IMR-90 (cell line): ENCODE results near the gene ZNF169. TPM values are rescaled to one million over a fixed set of nuclear protein-coding genes. Genes with fewer than 3 reads are reported as not detected.

Experiments used
- ATAC-seq: fragments of 200-7000 bp; cut with Tn5 transposase; 2 replicates; pipeline ENCODE4 v1.9.1; 2020; ENCODE audit warnings: low read depth, mild to moderate bottlenecking, moderate library complexity
- BruUV-seq: library from RNA; stranded (reverse); fragments of 400-500 nt; replicated peaks from 2 replicates; lab custom pipeline; 2021; lab: Mats Ljungman, UMichigan
- CTCF ChIA-PET: fragments of 300-600 bp; formaldehyde crosslinking; extraction: SDS; loops from one replicate; lab custom pipeline; 2021; ENCODE audit warnings: antibody characterized with exemption; lab: Yijun Ruan, JAX
- POLR2A ChIA-PET: fragments of 300-600 bp; sonication (Branson Sonifier 250); formaldehyde crosslinking; loops from one replicate; lab custom pipeline; 2022; ENCODE audit warnings: antibody characterized with exemption; ENCODE audit not compliant: unreplicated experiment; lab: Charles Lee
- DNase-seq: peaks from one replicate; pipeline ENCODE4 v3.0.0; 2013
- H2AFZ ChIP-seq: replicated peaks from 2 replicates; pipeline ENCODE3; 2013; ENCODE audit warnings: low read length, mild to moderate bottlenecking; ENCODE audit not compliant: poor library complexity
- H2AK5ac ChIP-seq: 2 replicates; pipeline ENCODE4 v1.6.1; 2013; ENCODE audit warnings: low read depth, low read length, inconsistent platforms
- H2AK9ac ChIP-seq: replicated peaks from 2 replicates; pipeline ENCODE3; 2013; ENCODE audit warnings: mild to moderate bottlenecking, low read depth, low read length, moderate library complexity; ENCODE audit not compliant: poor library complexity
- H2BK120ac ChIP-seq: 2 replicates; pipeline ENCODE4 v1.6.1; 2013; ENCODE audit warnings: low read depth, low read length, inconsistent platforms
- H2BK15ac ChIP-seq: 3 replicates; pipeline ENCODE4 v1.6.1; 2013; ENCODE audit warnings: low read depth, low read length, inconsistent platforms
- H2BK20ac ChIP-seq: 2 replicates; pipeline ENCODE4 v1.6.1; 2013; ENCODE audit warnings: low read depth, mild to moderate bottlenecking, inconsistent platforms, low read length, moderate library complexity
- H2BK5ac ChIP-seq: 2 replicates; pipeline ENCODE4 v1.6.1; 2013; ENCODE audit warnings: mild to moderate bottlenecking, low read depth, low read length, inconsistent platforms; ENCODE audit not compliant: poor library complexity, severe bottlenecking
- H3K14ac ChIP-seq: replicated peaks from 2 replicates; pipeline ENCODE4 v1.6.1; 2013; ENCODE audit warnings: low read depth, low read length, inconsistent platforms
- H3K18ac ChIP-seq: 2 replicates; pipeline ENCODE4 v1.6.1; 2013; ENCODE audit warnings: low read depth, low read length, control low read depth
- H3K23ac ChIP-seq: 2 replicates; pipeline ENCODE4 v1.6.1; 2013; ENCODE audit warnings: low read depth, low read length, inconsistent platforms
- H3K27ac ChIP-seq: 2 replicates; pipeline ENCODE4 v1.5.1; 2013; ENCODE audit warnings: mild to moderate bottlenecking, control low read depth, low read length; ENCODE audit not compliant: insufficient read depth
- H3K27me3 ChIP-seq: 2 replicates; pipeline ENCODE4 v1.6.1; 2013; ENCODE audit warnings: low read length; ENCODE audit not compliant: control insufficient read depth, insufficient read depth
- H3K36me3 ChIP-seq: 2 replicates; pipeline ENCODE4 v1.6.1; 2013; ENCODE audit warnings: low read length, mixed read lengths; ENCODE audit not compliant: control insufficient read depth, insufficient read depth
- H3K4ac ChIP-seq: 2 replicates; pipeline ENCODE4 v1.6.1; 2013; ENCODE audit warnings: low read depth, low read length, inconsistent platforms
- H3K4me1 ChIP-seq: 2 replicates; pipeline ENCODE4 v1.6.1; 2013; ENCODE audit warnings: low read length, mixed read lengths; ENCODE audit not compliant: control insufficient read depth, insufficient read depth
- H3K4me2 ChIP-seq: 2 replicates; pipeline ENCODE4 v1.6.1; 2013; ENCODE audit warnings: low read depth, mild to moderate bottlenecking, control low read depth, low read length, moderate library complexity
- H3K4me3 ChIP-seq: 2 replicates; pipeline ENCODE4 v1.5.1; 2013; ENCODE audit warnings: low read depth, mild to moderate bottlenecking, control low read depth, low read length, moderate library complexity; ENCODE audit not compliant: insufficient read depth
- H3K56ac ChIP-seq: 2 replicates; pipeline ENCODE4 v1.6.1; 2013; ENCODE audit warnings: low read length, inconsistent platforms; ENCODE audit not compliant: insufficient read depth; ENCODE audit errors: extremely low read depth
- H3K79me1 ChIP-seq, 2 experiments: 2 replicates each; pipeline ENCODE4 v1.6.1; 2013; ENCODE audit warnings: low read length in 2 of 2, inconsistent platforms in 1 of 2, low read depth in 1 of 2
- H3K9ac ChIP-seq: 2 replicates; pipeline ENCODE4 v1.6.1; 2013; ENCODE audit warnings: low read depth, low read length, control low read depth
- H3K9me1 ChIP-seq: 2 replicates; pipeline ENCODE4 v1.6.1; 2013; ENCODE audit warnings: low read length, inconsistent platforms; ENCODE audit not compliant: insufficient read depth
- H3K9me3 ChIP-seq: 2 replicates; pipeline ENCODE4 v1.6.1; 2013; ENCODE audit warnings: low read length; ENCODE audit not compliant: control insufficient read depth, insufficient read depth
- H4K20me1 ChIP-seq: 2 replicates; pipeline ENCODE4 v1.6.1; 2013; ENCODE audit warnings: low read length, inconsistent platforms; ENCODE audit not compliant: insufficient read depth
- H4K5ac ChIP-seq: 2 replicates; pipeline ENCODE4 v1.6.1; 2013; ENCODE audit warnings: mild to moderate bottlenecking, low read depth, low read length, control low read depth
- H4K8ac ChIP-seq, 2 experiments: 2 replicates each; pipeline ENCODE4 v1.6.1; 2013; ENCODE audit warnings: low read depth in 2 of 2, low read length in 2 of 2, control low read depth in 1 of 2, inconsistent platforms in 1 of 2
- H4K91ac ChIP-seq: 2 replicates; pipeline ENCODE4 v1.6.1; 2013; ENCODE audit warnings: low read depth, low read length, inconsistent platforms; ENCODE audit not compliant: insufficient read depth
- CHD1 ChIP-seq: IDR thresholded peaks from 2 replicates; pipeline ENCODE4 v1.6.1; 2012; ENCODE audit warnings: low read depth, low read length, improper control_type of control experiment
- FOS ChIP-seq: fragments of 150-350 bp; IDR thresholded peaks from 2 replicates; pipeline ENCODE4 v1.6.1; 2016; ENCODE audit warnings: low read depth, low read length
- MAFK ChIP-seq: IDR thresholded peaks from 2 replicates; pipeline ENCODE4 v1.6.1; 2012; ENCODE audit warnings: low read depth, low read length, improper control_type of control experiment
- MAZ ChIP-seq: IDR thresholded peaks from 2 replicates; pipeline ENCODE4 v1.6.1; 2012; ENCODE audit warnings: low read depth, mild to moderate bottlenecking, low read length, improper control_type of control experiment, moderate library complexity, borderline replicate concordance
- NFE2L2 ChIP-seq: fragments of 150-350 bp; IDR thresholded peaks from 2 replicates; pipeline ENCODE4 v1.6.1; 2016; ENCODE audit warnings: low read depth, mild to moderate bottlenecking, low read length
- POLR2A ChIP-seq: IDR thresholded peaks from 2 replicates; pipeline ENCODE4 v1.6.1; 2012; ENCODE audit warnings: mild to moderate bottlenecking, low read depth, low read length
- RAD21 ChIP-seq: IDR thresholded peaks from 2 replicates; pipeline ENCODE4 v1.6.1; 2012; ENCODE audit warnings: low read length, improper control_type of control experiment
- RCOR1 ChIP-seq: IDR thresholded peaks from 2 replicates; pipeline ENCODE4 v1.6.1; 2012; ENCODE audit warnings: mild to moderate bottlenecking, low read length, improper control_type of control experiment; ENCODE audit not compliant: insufficient replicate concordance
- RFX5 ChIP-seq: IDR thresholded peaks from 2 replicates; pipeline ENCODE4 v1.8.0; 2012; ENCODE audit warnings: low read depth, mild to moderate bottlenecking, low read length, moderate library complexity
- SMC3 ChIP-seq: fragments of 150-350 bp; IDR thresholded peaks from 2 replicates; pipeline ENCODE4 v1.6.1; 2016; ENCODE audit warnings: low read depth, mild to moderate bottlenecking, antibody characterized with exemption, low read length, moderate library complexity
- WGBS, 2 experiments: methylation state at CpG; one replicate each; pipeline versions ENCODE4 v1.1.5 to v1.1.7; 2013; ENCODE audit warnings: missing lambda C conversion rate in 2 of 2; ENCODE audit not compliant: insufficient read length in 1 of 2; ENCODE audit errors: extremely low coverage in 2 of 2; 5-methylcytosine and 5-hydroxymethylcytosine counted together
- dilution Hi-C: fragments of 300-500 bp; cut with HindIII; formaldehyde crosslinking; loops from one replicate; pipeline ENCODE4 v1.14.3; 2018; ENCODE audit warnings: low sequenced_read_pairs; ENCODE audit not compliant: unreplicated experiment
- in situ Hi-C: fragments of 300-500 bp; cut with MboI; formaldehyde crosslinking; loops from 3 replicates; pipeline ENCODE4 v1.14.3; 2019; ENCODE audit warnings: low sequenced_read_pairs, inconsistent platforms, mixed read lengths
- intact Hi-C: fragments of 100-400 bp; cut with micrococcal nuclease; formaldehyde crosslinking; loops from 2 replicates; pipeline ENCODE4 v1.10.0; 2022
- polyA plus RNA-seq, 3 experiments: library from polyadenylated mRNA; depleted of rRNA; stranded (reverse); fragments of >200 nt; gene quantifications; 2 replicates each; pipeline ENCODE4 v1.2.3, GENCODE V29; 2012; ENCODE audit warnings: low replicate concordance in 1 of 3
- total RNA-seq: library from RNA; depleted of rRNA; stranded (reverse); fragments of >200 nt; gene quantifications from 2 replicates; pipeline ENCODE4 v1.2.3, GENCODE V29; 2012
- TF ChIP-seq, protein P1 (sequence below): fragments of 150-350 bp; IDR thresholded peaks from 2 replicates; pipeline ENCODE4 v1.6.1; 2017; ENCODE audit warnings: mild to moderate bottlenecking, antibody characterized with exemption, low read length, low read depth
- TF ChIP-seq, protein P2 (sequence below): conservative IDR thresholded peaks from 2 replicates; pipeline ENCODE4 v1.5.1; 2012; ENCODE audit warnings: mild to moderate bottlenecking, low read depth, low read length, improper control_type of control experiment

ZNF169 gene
- total and polyA plus RNA-seq, 2 of the 4 experiments (the other 2 are of a cell fraction): 2.7 to 3.2 TPM

DNA sequence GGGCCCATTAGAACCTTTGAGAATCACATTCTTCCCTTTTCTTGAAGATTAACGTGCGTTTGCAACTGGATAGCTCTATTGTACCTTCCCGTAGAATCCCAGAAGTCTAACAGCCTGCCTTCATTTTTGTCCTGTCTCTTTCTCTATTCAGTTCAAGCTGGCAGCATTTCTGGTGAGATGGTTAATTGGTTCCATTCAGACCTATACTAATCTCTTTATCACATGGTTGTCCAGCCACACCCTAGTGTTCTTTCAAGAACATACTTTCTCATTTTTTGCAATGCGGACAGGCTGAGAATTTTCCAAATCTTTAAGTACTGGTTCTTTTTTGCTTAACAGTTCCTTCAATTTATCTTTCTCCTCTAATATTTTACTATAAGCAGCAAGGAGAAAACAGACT lies 43.3 kb downstream of the ZNF169 start:
- Histone ChIP-seq H3K18ac (no peak overlapping the region), H3K27me3 (no peaks in the 10 kb centered on the region), H3K9me3 (no peaks in the 10 kb centered on the region), H3K4ac (no peak overlapping the region), H3K23ac (no peak overlapping the region), H3K4me1 (no peaks in the 10 kb centered on the region), H2AK5ac (no peak overlapping the region), H4K8ac (no peak overlapping the region), H3K9ac (no peak overlapping the region), H4K20me1 (no peaks in the 10 kb centered on the region), H3K36me3 (peaks cover 4% of the 10 kb centered on the region), H3K4me2 (no peak overlapping the region), H2BK5ac (no peak overlapping the region), H2BK20ac (no peak overlapping the region), H3K27ac (no peak overlapping the region), H4K91ac (no peak overlapping the region), H2BK15ac (no peak overlapping the region), H2AFZ (no peak overlapping the region), H2BK120ac (no peak overlapping the region), H3K9me1 (peaks cover 7% of the 10 kb centered on the region), H2AK9ac (no peak overlapping the region), H3K79me1 (no peaks in the 10 kb centered on the region), H3K4me3 (no peak overlapping the region), H3K56ac (no peak overlapping the region), H4K5ac (no peak overlapping the region), H3K14ac (no peak overlapping the region)
- ChIA-PET POLR2A (no interaction called here), CTCF (no interaction called here)
- intact Hi-C loops: no loop called here
- dilution Hi-C loops: no loop called here
- ATAC-seq (no peak), DNase-seq (no peak)
- no TSS peak for BruUV-seq
- 100% methylated on average over 3 of the region's 4 CpGs; no CpG with 5 or more reads in 1 of the 2 experiments for WGBS, 2 experiments
- in situ Hi-C loops: no loop called here
- TF ChIP-seq RFX5 (no peak), CHD1 (no peak), MAFK (no peak), POLR2A (no peak), FOS (no peak), NFE2L2 (no peak), RCOR1 (no peak), SMC3 (no peak), MAZ (no peak), RAD21 (no peak)
- TF ChIP-seq, protein P1, sequence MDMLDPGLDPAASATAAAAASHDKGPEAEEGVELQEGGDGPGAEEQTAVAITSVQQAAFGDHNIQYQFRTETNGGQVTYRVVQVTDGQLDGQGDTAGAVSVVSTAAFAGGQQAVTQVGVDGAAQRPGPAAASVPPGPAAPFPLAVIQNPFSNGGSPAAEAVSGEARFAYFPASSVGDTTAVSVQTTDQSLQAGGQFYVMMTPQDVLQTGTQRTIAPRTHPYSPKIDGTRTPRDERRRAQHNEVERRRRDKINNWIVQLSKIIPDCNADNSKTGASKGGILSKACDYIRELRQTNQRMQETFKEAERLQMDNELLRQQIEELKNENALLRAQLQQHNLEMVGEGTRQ: no peak
- TF ChIP-seq, protein P2, sequence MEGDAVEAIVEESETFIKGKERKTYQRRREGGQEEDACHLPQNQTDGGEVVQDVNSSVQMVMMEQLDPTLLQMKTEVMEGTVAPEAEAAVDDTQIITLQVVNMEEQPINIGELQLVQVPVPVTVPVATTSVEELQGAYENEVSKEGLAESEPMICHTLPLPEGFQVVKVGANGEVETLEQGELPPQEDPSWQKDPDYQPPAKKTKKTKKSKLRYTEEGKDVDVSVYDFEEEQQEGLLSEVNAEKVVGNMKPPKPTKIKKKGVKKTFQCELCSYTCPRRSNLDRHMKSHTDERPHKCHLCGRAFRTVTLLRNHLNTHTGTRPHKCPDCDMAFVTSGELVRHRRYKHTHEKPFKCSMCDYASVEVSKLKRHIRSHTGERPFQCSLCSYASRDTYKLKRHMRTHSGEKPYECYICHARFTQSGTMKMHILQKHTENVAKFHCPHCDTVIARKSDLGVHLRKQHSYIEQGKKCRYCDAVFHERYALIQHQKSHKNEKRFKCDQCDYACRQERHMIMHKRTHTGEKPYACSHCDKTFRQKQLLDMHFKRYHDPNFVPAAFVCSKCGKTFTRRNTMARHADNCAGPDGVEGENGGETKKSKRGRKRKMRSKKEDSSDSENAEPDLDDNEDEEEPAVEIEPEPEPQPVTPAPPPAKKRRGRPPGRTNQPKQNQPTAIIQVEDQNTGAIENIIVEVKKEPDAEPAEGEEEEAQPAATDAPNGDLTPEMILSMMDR: no peak
